PC-9 (cell line): ENCODE results near the gene VAV2.

ENCODE experiments used
- EZH2 ChIP-seq: fragments of 200-600 bp; sonication (generic); IDR thresholded peaks from 2 replicates; pipeline ENCODE4 v1.8.0; 2017; ENCODE audit warnings: antibody characterized with exemption, low read depth
- TF ChIP-seq, protein P1 (sequence below): fragments of 200-600 bp; sonication (generic); conservative IDR thresholded peaks from 2 replicates; pipeline ENCODE4 v1.6.1; 2017; ENCODE audit warnings: mixed run types, antibody characterized with exemption, mild to moderate bottlenecking, moderate library complexity

GRCh38 chr9:133773889-133774655 lies 218.1 kb downstream of the VAV2 start:
- TF ChIP-seq, protein P1, sequence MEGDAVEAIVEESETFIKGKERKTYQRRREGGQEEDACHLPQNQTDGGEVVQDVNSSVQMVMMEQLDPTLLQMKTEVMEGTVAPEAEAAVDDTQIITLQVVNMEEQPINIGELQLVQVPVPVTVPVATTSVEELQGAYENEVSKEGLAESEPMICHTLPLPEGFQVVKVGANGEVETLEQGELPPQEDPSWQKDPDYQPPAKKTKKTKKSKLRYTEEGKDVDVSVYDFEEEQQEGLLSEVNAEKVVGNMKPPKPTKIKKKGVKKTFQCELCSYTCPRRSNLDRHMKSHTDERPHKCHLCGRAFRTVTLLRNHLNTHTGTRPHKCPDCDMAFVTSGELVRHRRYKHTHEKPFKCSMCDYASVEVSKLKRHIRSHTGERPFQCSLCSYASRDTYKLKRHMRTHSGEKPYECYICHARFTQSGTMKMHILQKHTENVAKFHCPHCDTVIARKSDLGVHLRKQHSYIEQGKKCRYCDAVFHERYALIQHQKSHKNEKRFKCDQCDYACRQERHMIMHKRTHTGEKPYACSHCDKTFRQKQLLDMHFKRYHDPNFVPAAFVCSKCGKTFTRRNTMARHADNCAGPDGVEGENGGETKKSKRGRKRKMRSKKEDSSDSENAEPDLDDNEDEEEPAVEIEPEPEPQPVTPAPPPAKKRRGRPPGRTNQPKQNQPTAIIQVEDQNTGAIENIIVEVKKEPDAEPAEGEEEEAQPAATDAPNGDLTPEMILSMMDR, result no peak
- TF ChIP-seq EZH2, result no peak
